Mesendoderm (in vitro differentiated cells): Measurements from ENCODE around the gene RIPOR3.

ENCODE experiments used
- DNase-seq: peaks from one replicate; pipeline ENCODE4 v3.0.0; 2013
- H2AK5ac ChIP-seq: 2 replicates; pipeline ENCODE4 v1.6.1; 2013; ENCODE audit warnings: low read length, inconsistent platforms
- H2BK120ac ChIP-seq: 2 replicates; pipeline ENCODE4 v1.6.1; 2013; ENCODE audit warnings: low read depth, mild to moderate bottlenecking, low read length, moderate library complexity, mixed read lengths
- H2BK15ac ChIP-seq: replicated peaks from 2 replicates; pipeline ENCODE4 v1.6.1; 2013; ENCODE audit warnings: low read depth, mild to moderate bottlenecking, moderate library complexity
- H2BK5ac ChIP-seq: 2 replicates; pipeline ENCODE4 v1.6.1; 2013; ENCODE audit warnings: low read length, inconsistent platforms
- H3K18ac ChIP-seq: 2 replicates; pipeline ENCODE4 v1.6.1; 2013; ENCODE audit warnings: mild to moderate bottlenecking, low read length, mixed read lengths
- H3K23ac ChIP-seq: one replicate; pipeline ENCODE4 v1.6.1; 2013; ENCODE audit warnings: low read length
- H3K27ac ChIP-seq: 2 replicates; pipeline ENCODE4 v1.5.1; 2013; ENCODE audit warnings: low read depth, mild to moderate bottlenecking, inconsistent platforms, low read length, moderate library complexity
- H3K27me3 ChIP-seq: 2 replicates; pipeline ENCODE4 v1.6.1; 2013; ENCODE audit warnings: low read length, control low read depth, mild to moderate bottlenecking, inconsistent platforms; ENCODE audit not compliant: insufficient read depth, poor library complexity
- H3K36me3 ChIP-seq: 2 replicates; pipeline ENCODE4 v1.6.1; 2013; ENCODE audit warnings: low read length, inconsistent platforms; ENCODE audit not compliant: control insufficient read depth, insufficient read depth
- H3K4ac ChIP-seq: one replicate; pipeline ENCODE4 v1.6.1; 2013; ENCODE audit warnings: low read depth, mild to moderate bottlenecking, low read length, moderate library complexity
- H3K4me1 ChIP-seq: 2 replicates; pipeline ENCODE4 v1.6.1; 2013; ENCODE audit warnings: low read depth, low read length, inconsistent platforms; ENCODE audit not compliant: control insufficient read depth
- H3K4me2 ChIP-seq: 2 replicates; pipeline ENCODE4 v1.6.1; 2013; ENCODE audit warnings: low read length
- H3K4me3 ChIP-seq: 2 replicates; pipeline ENCODE4 v1.5.1; 2013; ENCODE audit warnings: mild to moderate bottlenecking, low read length
- H3K56ac ChIP-seq: one replicate; pipeline ENCODE4 v1.6.1; 2013; ENCODE audit warnings: low read length
- H3K79me1 ChIP-seq: 2 replicates; pipeline ENCODE4 v1.6.1; 2013; ENCODE audit warnings: low read length, inconsistent platforms
- H3K79me2 ChIP-seq: 2 replicates; pipeline ENCODE4 v1.6.1; 2013; ENCODE audit warnings: mild to moderate bottlenecking, low read length; ENCODE audit not compliant: control insufficient read depth, insufficient read depth
- H3K9ac ChIP-seq: 2 replicates; pipeline ENCODE4 v1.6.1; 2013; ENCODE audit warnings: low read length, inconsistent platforms
- H4K5ac ChIP-seq: one replicate; pipeline ENCODE4 v1.6.1; 2013; ENCODE audit warnings: low read length
- H4K8ac ChIP-seq: one replicate; pipeline ENCODE4 v1.6.1; 2013; ENCODE audit warnings: low read depth, mild to moderate bottlenecking, control low read depth, low read length, moderate library complexity
- WGBS: extraction: QIAGEN DNeasy Blood & Tissue Kit; methylation state at CpG from one replicate; pipeline ENCODE4 v1.1.7; 2013; ENCODE audit warnings: low lambda C conversion rate, missing lambda C conversion rate; ENCODE audit not compliant: insufficient coverage; ENCODE audit errors: extremely low coverage; 5-methylcytosine and 5-hydroxymethylcytosine counted together

RIPOR3 gene

DNA sequence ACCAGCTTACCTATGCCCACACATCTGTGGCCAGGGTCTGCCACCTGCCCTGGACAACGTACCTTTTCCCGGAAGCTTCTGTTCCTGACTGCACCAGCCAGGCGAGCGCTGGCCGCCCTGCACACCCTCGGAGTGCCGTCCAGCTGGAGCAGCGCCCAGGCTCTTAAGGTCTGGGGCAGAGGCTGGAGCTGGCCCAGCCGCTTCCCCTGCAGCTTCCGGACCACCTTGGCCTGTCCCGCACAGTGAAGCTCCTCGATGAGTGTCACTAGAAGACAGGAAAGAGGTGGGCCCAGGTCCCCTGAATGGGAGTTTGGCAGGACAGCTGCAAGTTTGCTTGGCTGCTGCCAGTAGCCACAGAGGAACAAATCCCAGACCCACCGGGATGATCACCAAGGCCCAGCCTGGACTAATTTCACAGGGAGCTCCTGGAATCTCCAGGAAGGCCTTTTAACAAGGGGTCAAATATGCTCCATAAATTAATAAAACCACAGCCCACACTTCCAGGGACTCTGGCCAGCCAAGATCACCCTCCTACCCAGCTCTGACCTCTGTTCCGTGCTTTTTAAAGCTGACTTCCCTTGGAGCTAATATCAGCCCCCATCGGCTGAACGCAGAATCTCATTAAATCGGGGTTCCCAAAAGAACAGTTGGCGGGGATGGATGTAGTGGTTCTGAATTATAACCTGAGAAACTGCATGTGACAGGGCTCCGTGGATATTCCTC, 98.9 kb downstream of the RIPOR3 start:
- Histone ChIP-seq H3K4me2 (no peak overlapping the region), H3K9ac (no peak overlapping the region), H4K8ac (no peak overlapping the region), H2AK5ac (no peak overlapping the region), H2BK120ac (no peak overlapping the region), H3K4me1 (peaks cover 2% of the 10 kb centered on the region), H3K56ac (no peak overlapping the region), H3K23ac (no peak overlapping the region), H3K36me3 (no peaks in the 10 kb centered on the region), H2BK15ac (no peak overlapping the region), H3K18ac (no peak overlapping the region), H3K27me3 (no peaks in the 10 kb centered on the region), H3K4me3 (no peak overlapping the region), H3K4ac (no peak overlapping the region), H3K79me1 (no peaks in the 10 kb centered on the region), H4K5ac (no peak overlapping the region), H2BK5ac (no peak overlapping the region), H3K79me2 (no peaks in the 10 kb centered on the region), H3K27ac (no peak overlapping the region)
- no CpG with 5 or more reads among the region's 19 CpGs for WGBS
- DNase-seq = no peak

DNA sequence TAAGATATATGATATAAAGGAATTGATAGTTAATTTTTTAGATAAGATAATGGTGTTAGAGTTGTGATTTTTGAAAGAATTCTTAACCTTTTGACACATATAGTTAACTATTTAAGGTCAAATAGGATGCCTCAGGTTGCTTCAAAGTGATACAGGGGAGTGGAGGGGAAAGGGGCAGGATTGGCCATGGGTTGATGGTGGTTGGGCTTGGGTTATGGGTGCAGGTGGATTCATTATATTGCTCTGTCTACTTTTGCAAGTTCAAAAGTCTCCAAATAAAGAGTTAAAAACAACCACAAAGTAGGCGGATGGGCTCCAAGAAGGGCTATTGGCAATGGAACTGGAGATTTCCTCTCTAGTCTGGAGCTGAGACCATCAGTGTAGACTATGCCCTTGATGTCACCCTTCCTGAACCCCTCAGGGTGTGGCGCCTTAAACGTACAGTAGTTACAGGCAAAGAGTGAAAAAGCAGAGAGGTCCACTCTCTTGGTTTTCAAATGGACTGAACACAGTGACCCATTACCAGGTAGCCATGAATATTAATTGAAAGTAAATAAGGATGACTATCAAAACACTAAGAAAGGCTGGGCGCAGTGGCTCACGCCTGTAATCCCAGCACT, 100.0 kb downstream of the RIPOR3 start:
- H3K56ac ChIP-seq = no peak overlapping the region

DNA sequence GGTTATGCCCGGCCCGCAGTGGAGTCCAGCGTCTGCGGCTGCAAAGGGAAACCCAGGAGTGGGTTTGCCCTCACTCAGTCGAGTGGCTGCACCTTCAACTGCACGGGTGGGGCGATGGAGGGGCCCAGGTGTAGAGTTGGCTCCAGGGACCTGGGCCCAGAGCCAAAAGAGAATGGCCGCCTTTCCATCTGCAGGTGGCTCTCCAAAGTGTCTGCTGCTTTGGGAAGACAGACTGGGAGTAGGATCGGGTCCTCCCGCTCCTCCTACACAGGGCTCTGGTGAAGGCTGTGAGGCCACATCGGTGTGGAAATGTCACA, 101.0 kb downstream of the RIPOR3 start:
- Histone ChIP-seq H2BK120ac (no peak overlapping the region), H2BK5ac (no peak overlapping the region), H4K8ac (no peak overlapping the region), H4K5ac (no peak overlapping the region), H3K79me1 (no peaks in the 10 kb centered on the region), H3K36me3 (no peaks in the 10 kb centered on the region), H3K4me1 (no peaks in the 10 kb centered on the region), H3K4ac (no peak overlapping the region), H3K18ac (no peak overlapping the region), H3K23ac (no peak overlapping the region), H3K56ac (no peak overlapping the region), H3K9ac (no peak overlapping the region), H3K79me2 (no peaks in the 10 kb centered on the region), H2BK15ac (no peak overlapping the region), H3K27me3 (no peaks in the 10 kb centered on the region), H3K27ac (no peak overlapping the region), H3K4me3 (no peak overlapping the region), H3K4me2 (no peak overlapping the region), H2AK5ac (no peak overlapping the region)
- DNase-seq = no peak
- WGBS = no CpG with 5 or more reads among the region's 11 CpGs

More for the DNA sequence above, 100.0 kb downstream of the RIPOR3 start:
- Histone ChIP-seq H3K36me3 (no peaks in the 10 kb centered on the region), H3K79me1 (no peaks in the 10 kb centered on the region), H3K18ac (no peak overlapping the region), H2BK15ac (no peak overlapping the region), H3K4me1 (no peaks in the 10 kb centered on the region), H3K27me3 (no peaks in the 10 kb centered on the region), H3K4me2 (no peak overlapping the region), H3K79me2 (no peaks in the 10 kb centered on the region), H4K5ac (no peak overlapping the region), H2BK120ac (no peak overlapping the region), H3K4me3 (no peak overlapping the region), H3K4ac (no peak overlapping the region), H2AK5ac (no peak overlapping the region), H3K9ac (no peak overlapping the region), H4K8ac (no peak overlapping the region), H2BK5ac (no peak overlapping the region), H3K23ac (no peak overlapping the region), H3K27ac (no peak overlapping the region)
- WGBS = no CpG with 5 or more reads among the region's 5 CpGs
- DNase-seq = no peak

DNA sequence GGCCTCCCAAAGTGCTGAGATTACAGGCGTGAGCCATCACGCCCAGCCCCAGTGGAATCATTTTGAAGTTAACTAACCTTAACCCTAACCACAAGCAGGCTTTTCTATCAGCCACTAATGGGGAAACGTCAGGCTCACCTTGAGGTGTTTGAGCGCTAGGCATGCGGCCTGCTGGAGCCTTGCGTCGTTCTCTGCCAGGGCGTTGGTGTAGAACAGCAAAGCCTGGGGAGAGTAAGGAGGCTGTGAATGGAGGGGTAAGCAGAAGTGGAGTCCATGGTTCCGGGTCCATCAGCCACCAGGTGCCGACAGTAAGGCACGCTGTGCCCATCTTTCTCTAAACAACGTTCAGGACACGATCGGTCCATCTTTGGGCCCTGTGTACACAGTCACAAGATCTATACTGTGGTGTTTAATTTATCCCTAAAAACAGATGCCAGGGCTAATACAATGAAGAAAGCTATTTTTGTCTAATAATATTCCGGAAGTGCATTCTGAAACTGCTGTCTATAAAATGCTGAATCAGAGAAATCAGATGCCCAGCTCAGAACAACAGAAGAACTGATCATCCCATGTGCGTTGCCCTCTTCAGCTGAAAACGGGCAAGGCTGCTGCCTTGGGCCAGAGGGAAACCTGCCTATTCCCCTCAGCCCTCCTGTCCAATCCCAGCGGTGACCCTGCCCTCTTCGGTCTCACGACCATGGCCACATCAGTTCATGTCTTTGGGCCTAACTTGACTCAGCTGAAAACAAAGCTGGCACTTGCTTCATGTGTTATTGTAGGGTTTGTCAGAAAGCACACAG, 101.6 kb downstream of the RIPOR3 start:
- H3K27me3 ChIP-seq = no peaks in the 10 kb centered on the region
- H3K18ac ChIP-seq = no peak overlapping the region
- H3K9ac ChIP-seq = no peak overlapping the region
- no peaks in the 10 kb centered on the region for H3K36me3 ChIP-seq
- H4K8ac ChIP-seq = no peak overlapping the region
- H2BK15ac ChIP-seq = no peak overlapping the region
- H3K4me3 ChIP-seq = no peak overlapping the region
- no peak overlapping the region for H2BK120ac ChIP-seq
- no peak overlapping the region for H3K23ac ChIP-seq
- H3K4me1 ChIP-seq = no peaks in the 10 kb centered on the region
- H2AK5ac ChIP-seq = no peak overlapping the region
- no peak overlapping the region for H4K5ac ChIP-seq
- no peak for DNase-seq
- no peak overlapping the region for H3K4me2 ChIP-seq
- no peak overlapping the region for H3K27ac ChIP-seq
- H3K79me1 ChIP-seq = no peaks in the 10 kb centered on the region
- H3K4ac ChIP-seq = no peak overlapping the region
- no peak overlapping the region for H3K56ac ChIP-seq
- H3K79me2 ChIP-seq = no peaks in the 10 kb centered on the region
- WGBS = no CpG with 5 or more reads among the region's 20 CpGs
- no peak overlapping the region for H2BK5ac ChIP-seq

DNA sequence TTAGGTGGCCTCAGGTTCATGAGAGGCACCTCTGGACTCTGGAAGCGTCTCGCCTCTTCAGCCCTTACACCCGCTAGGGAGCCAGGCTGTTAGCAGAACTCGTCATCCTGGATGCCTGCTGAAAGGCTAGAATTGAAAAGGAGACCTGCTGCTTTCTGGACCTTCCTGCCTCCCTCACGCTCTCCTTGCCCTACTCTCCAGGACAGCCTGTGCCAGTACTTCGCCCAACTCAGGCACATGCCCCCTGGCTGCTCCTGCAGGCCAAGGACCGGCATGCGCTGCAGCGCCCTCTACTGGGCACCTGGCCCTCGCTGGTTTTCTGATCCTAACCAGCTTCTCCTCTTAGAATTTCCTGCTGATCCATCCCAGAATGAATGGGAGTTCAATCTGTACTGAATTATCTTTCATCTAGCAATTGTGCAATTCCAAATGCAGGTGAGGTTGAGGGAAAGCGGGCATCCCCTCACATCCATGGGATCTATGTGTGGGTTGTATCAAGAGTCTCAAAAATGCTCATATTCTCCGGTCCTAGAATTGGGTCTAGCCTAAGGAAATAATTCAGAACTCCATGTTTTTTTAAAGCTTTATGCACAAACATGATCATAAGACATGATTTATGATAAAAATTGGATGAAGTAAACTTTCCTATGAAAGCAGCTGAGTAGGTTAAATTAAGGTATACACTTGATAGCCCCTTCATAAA, 103.2 kb downstream of the RIPOR3 start:
- no peak overlapping the region for H2AK5ac ChIP-seq
- no peak overlapping the region for H3K56ac ChIP-seq
- no CpG with 5 or more reads among the region's 12 CpGs for WGBS
- H4K5ac ChIP-seq = no peak overlapping the region
- no peak overlapping the region for H3K18ac ChIP-seq
- H3K79me1 ChIP-seq = no peaks in the 10 kb centered on the region
- H3K27ac ChIP-seq = no peak overlapping the region
- H3K4me3 ChIP-seq = no peak overlapping the region
- no peak overlapping the region for H2BK15ac ChIP-seq
- no peak overlapping the region for H3K23ac ChIP-seq
- H3K36me3 ChIP-seq = no peaks in the 10 kb centered on the region
- H4K8ac ChIP-seq = no peak overlapping the region
- peak; percentile 77 for DNase-seq
- H3K4me1 ChIP-seq = no peaks in the 10 kb centered on the region
- no peaks in the 10 kb centered on the region for H3K79me2 ChIP-seq
- H3K4me2 ChIP-seq = no peak overlapping the region
- no peak overlapping the region for H2BK120ac ChIP-seq
- H3K4ac ChIP-seq = no peak overlapping the region
- no peaks in the 10 kb centered on the region for H3K27me3 ChIP-seq
- H2BK5ac ChIP-seq = no peak overlapping the region
- no peak overlapping the region for H3K9ac ChIP-seq
